MCF 10A (cell line): ENCODE measurements around the gene SLC6A7. TPM values are rescaled to one million over a fixed set of nuclear protein-coding genes. Genes with fewer than 3 reads are reported as not detected.

Experiments
- BruUV-seq: library from RNA; stranded (reverse); fragments of 400-500 nt; replicated peaks from 2 replicates; lab custom pipeline; 2021; lab: Mats Ljungman, UMichigan
- CTCF ChIA-PET: fragments of 300-600 bp; sonication (Branson Sonifier 250); formaldehyde crosslinking; extraction: SDS; loops from one replicate; lab custom pipeline; 2021; ENCODE audit warnings: antibody characterized with exemption, inconsistent platforms; lab: Yijun Ruan, JAX
- POLR2A ChIA-PET: fragments of 300-600, 350-650 bp; sonication (Branson Sonifier 250); formaldehyde crosslinking; extraction: SDS; loops from one replicate; lab custom pipeline; 2020; ENCODE audit warnings: antibody characterized with exemption, inconsistent platforms; lab: Yijun Ruan, JAX
- DNase-seq: peaks from one replicate; pipeline ENCODE4 v3.0.0-alpha.2; 2018; ENCODE audit not compliant: unreplicated experiment
- H3K27ac Mint-ChIP-seq: one replicate; pipeline ENCODE4 v1.8.0; 2022; ENCODE audit warnings: mild to moderate bottlenecking, low read depth, mixed read lengths; ENCODE audit not compliant: unreplicated experiment
- H3K27me3 Mint-ChIP-seq: one replicate; pipeline ENCODE4 v1.8.0; 2022; ENCODE audit warnings: mixed read lengths; ENCODE audit not compliant: insufficient read depth, unreplicated experiment
- H3K36me3 Mint-ChIP-seq: one replicate; pipeline ENCODE4 v1.8.0; 2022; ENCODE audit warnings: mild to moderate bottlenecking, moderate library complexity, mixed read lengths; ENCODE audit not compliant: insufficient read depth, unreplicated experiment
- H3K4me1 Mint-ChIP-seq: one replicate; pipeline ENCODE4 v1.8.0; 2022; ENCODE audit warnings: mixed read lengths; ENCODE audit not compliant: insufficient read depth, unreplicated experiment
- H3K4me3 Mint-ChIP-seq: one replicate; pipeline ENCODE4 v1.8.0; 2022; ENCODE audit warnings: mild to moderate bottlenecking, moderate library complexity, mixed read lengths; ENCODE audit not compliant: unreplicated experiment
- H3K9me3 Mint-ChIP-seq: one replicate; pipeline ENCODE4 v1.8.0; 2022; ENCODE audit warnings: mixed read lengths; ENCODE audit not compliant: unreplicated experiment
- CTCF ChIP-seq: fragments of 200-600 bp; IDR thresholded peaks from one replicate; pipeline ENCODE4 v1.8.0; 2022; ENCODE audit warnings: antibody characterized with exemption, mild to moderate bottlenecking; ENCODE audit not compliant: unreplicated experiment
- intact Hi-C: fragments of 100-400 bp; cut with micrococcal nuclease; formaldehyde crosslinking; loops from 2 replicates; pipeline ENCODE4 v1.14.1; 2022
- total RNA-seq: library from RNA; stranded (reverse); gene quantifications from 2 replicates; pipeline ENCODE4 v1.2.3, GENCODE V29; 2022

The SLC6A7 gene
- total RNA-seq, 1 experiment from 2014 or later: not detected

- H3K4me1 Mint-ChIP-seq: no peaks in the 10 kb centered on the region
- no peak overlapping the region for H3K4me3 Mint-ChIP-seq
- no peaks in the 10 kb centered on the region for H3K27me3 Mint-ChIP-seq
- no peak for DNase-seq
- CTCF ChIA-PET: interaction anchor here (0.7 to 8.3 kb wide), 10 partner anchors 9 to 520 kb away, joined by 3 to 118 read pairs (median 4); no protein-coding TSS in a partner anchor
- no peak for TF ChIP-seq CTCF
- no peaks in the 10 kb centered on the region for H3K9me3 Mint-ChIP-seq
- POLR2A ChIA-PET: no interaction called here
- no peak overlapping the region for H3K27ac Mint-ChIP-seq
- intact Hi-C loops: no loop called here
- BruUV-seq: no TSS peak
- peaks cover 5% of the 10 kb centered on the region for H3K36me3 Mint-ChIP-seq
These were observed 24.4 kb downstream of the SLC6A7 start for GRCh38 chr5:150214289-150214688.

GRCh38 chr5:150215979-150216944 is 26.4 kb downstream of the SLC6A7 start:
- DNase-seq: no peak
- intact Hi-C loops: no loop called here
- CTCF ChIA-PET: interaction anchor here (0.6 to 8.3 kb wide), 24 partner anchors 10 to 861 kb away, joined by 3 to 118 read pairs (median 4); no protein-coding TSS in a partner anchor
- no peaks in the 10 kb centered on the region for H3K9me3 Mint-ChIP-seq
- no peaks in the 10 kb centered on the region for H3K27me3 Mint-ChIP-seq
- no peak overlapping the region for H3K4me3 Mint-ChIP-seq
- H3K27ac Mint-ChIP-seq: no peak overlapping the region
- H3K36me3 Mint-ChIP-seq: peaks cover 5% of the 10 kb centered on the region
- no peak for TF ChIP-seq CTCF
- POLR2A ChIA-PET: interaction anchor here (1.8 kb wide), 1 partner anchor 30 kb away, joined by 4 read pairs; no protein-coding TSS in a partner anchor
- H3K4me1 Mint-ChIP-seq: no peaks in the 10 kb centered on the region
- no TSS peak for BruUV-seq

- ChIA-PET POLR2A (no interaction called here), CTCF (interaction anchor here (0.6 to 8.3 kb wide), 18 partner anchors 10 to 862 kb away, joined by 3 to 118 read pairs (median 4); no protein-coding TSS in a partner anchor)
- no TSS peak for BruUV-seq
- Mint-ChIP-seq H3K9me3 (no peaks in the 10 kb centered on the region), H3K27ac (no peak overlapping the region), H3K36me3 (peaks cover 5% of the 10 kb centered on the region), H3K27me3 (no peaks in the 10 kb centered on the region), H3K4me3 (no peak overlapping the region), H3K4me1 (no peaks in the 10 kb centered on the region)
- no peak for TF ChIP-seq CTCF
- DNase-seq: no peak
- intact Hi-C loops: no loop called here
These were observed 27.2 kb downstream of the SLC6A7 start for GRCh38 chr5:150217038-150217437.
